K562 (cell line): Measurements from ENCODE around the gene MAK. TPM values are rescaled to one million over a fixed set of nuclear protein-coding genes. Genes with fewer than 3 reads are reported as not detected.

Experiments used
- JUND ChIP-seq, 2 experiments: IDR thresholded peaks; 2 replicates in 1 of 2; 3 replicates in 1 of 2; pipeline ENCODE4 v1.6.1; 2011; ENCODE audit warnings: borderline replicate concordance in 2 of 2, low read depth in 2 of 2, low read length in 2 of 2, improper control_type of control experiment in 1 of 2, missing biosample characterization in 1 of 2, missing genetic modification characterization in 1 of 2, missing genetic modification reagents in 1 of 2
- SIN3A ChIP-seq, 2 experiments: fragments of 150-350 bp in 1 of 2; IDR thresholded peaks; 2 replicates each; pipeline ENCODE4 v1.6.1; 2011 to 2016; ENCODE audit warnings: borderline replicate concordance in 2 of 2, low read depth in 2 of 2, low read length in 2 of 2, mild to moderate bottlenecking in 2 of 2, moderate library complexity in 2 of 2; ENCODE audit not compliant: control insufficient read depth in 1 of 2
- SP1 ChIP-seq: sonication (generic); formaldehyde crosslinking; IDR thresholded peaks from 2 replicates; pipeline ENCODE4 v1.8.1; 2022; ENCODE audit warnings: mild to moderate bottlenecking, missing genetic modification reagents
- U2AF2 ChIP-seq: fragments of 200-400 bp; formaldehyde crosslinking; optimal IDR thresholded peaks from 2 replicates; pipeline ENCODE3; 2017; ENCODE audit warnings: low read depth, mild to moderate bottlenecking, low read length
- ZKSCAN3 ChIP-seq: fragments of 250-450 bp; sonication (Bioruptor Pico); IDR thresholded peaks from 2 replicates; pipeline ENCODE4 v1.4.0; 2020
- polyA plus RNA-seq, 8 experiments: library from polyadenylated mRNA; depleted of rRNA in 4 of 8; stranded (reverse) in 5 of 8; unstranded in 3 of 8; fragments of >200 nt; fragmentation: Nextera tagmentation in 2 of 8; fragmentation: Illumina TruSeq in 1 of 8; extraction: Ambion mirVana in 2 of 8; extraction: Trizol in 1 of 8; gene quantifications; 2 replicates each; pipeline versions ENCODE4 v1.2.1 to v1.2.3, GENCODE V29; 2011 to 2014; ENCODE audit warnings: inconsistent platforms in 1 of 8, missing spikeins in 1 of 8
- total RNA-seq, 7 experiments: library from RNA; depleted of rRNA in 6 of 7; stranded (reverse); fragments of >200 nt in 6 of 7; fragmentation: Illumina TruSeq in 2 of 7; extraction: Trizol in 2 of 7; gene quantifications; 2 replicates each; pipeline versions ENCODE4 v1.2.1 to v1.2.3, GENCODE V29; 2011 to 2021; ENCODE audit warnings: low replicate concordance in 1 of 7
- TF ChIP-seq, protein P1 (sequence below): fragments of 250-450 bp; sonication (Bioruptor Pico); IDR thresholded peaks from 2 replicates; pipeline ENCODE4 v1.5.0; 2020; ENCODE audit warnings: mild to moderate bottlenecking, borderline replicate concordance
- TF ChIP-seq, protein P2 (sequence below): sonication (generic); formaldehyde crosslinking; IDR thresholded peaks from 2 replicates; pipeline ENCODE4 v1.8.0; 2023; ENCODE audit warnings: mild to moderate bottlenecking, missing genetic modification reagents
- TF ChIP-seq, protein P3 (sequence below): fragments of 250-450 bp; sonication (Bioruptor Pico); IDR thresholded peaks from 2 replicates; pipeline ENCODE4 v1.5.0; 2021; ENCODE audit warnings: mild to moderate bottlenecking, moderate library complexity
- TF ChIP-seq, protein P4 (sequence below), 2 experiments: fragments of 200-800 bp in 1 of 2; sonication (Bioruptor generic) in 1 of 2; sonication (generic) in 1 of 2; formaldehyde crosslinking in 1 of 2; IDR thresholded peaks in 1 of 2; conservative IDR thresholded peaks in 1 of 2; 2 replicates each; pipeline versions ENCODE4 v1.5.0 to v1.6.1; 2016 to 2020; ENCODE audit warnings: missing compliant biosample characterization in 1 of 2, missing genetic modification characterization in 1 of 2, missing genetic modification reagents in 1 of 2
- TF ChIP-seq, protein P5 (sequence below): fragments of 450-650 bp; IDR thresholded peaks from 2 replicates; pipeline ENCODE4 v1.7.0; 2016; ENCODE audit warnings: borderline replicate concordance

Gene MAK
- total and polyA plus RNA-seq, 9 of the 15 experiments (the other 6 are each of a cell fraction or from before 2014, with no cell fraction given), result 0.25 to 1.1 (median 0.53) TPM

DNA sequence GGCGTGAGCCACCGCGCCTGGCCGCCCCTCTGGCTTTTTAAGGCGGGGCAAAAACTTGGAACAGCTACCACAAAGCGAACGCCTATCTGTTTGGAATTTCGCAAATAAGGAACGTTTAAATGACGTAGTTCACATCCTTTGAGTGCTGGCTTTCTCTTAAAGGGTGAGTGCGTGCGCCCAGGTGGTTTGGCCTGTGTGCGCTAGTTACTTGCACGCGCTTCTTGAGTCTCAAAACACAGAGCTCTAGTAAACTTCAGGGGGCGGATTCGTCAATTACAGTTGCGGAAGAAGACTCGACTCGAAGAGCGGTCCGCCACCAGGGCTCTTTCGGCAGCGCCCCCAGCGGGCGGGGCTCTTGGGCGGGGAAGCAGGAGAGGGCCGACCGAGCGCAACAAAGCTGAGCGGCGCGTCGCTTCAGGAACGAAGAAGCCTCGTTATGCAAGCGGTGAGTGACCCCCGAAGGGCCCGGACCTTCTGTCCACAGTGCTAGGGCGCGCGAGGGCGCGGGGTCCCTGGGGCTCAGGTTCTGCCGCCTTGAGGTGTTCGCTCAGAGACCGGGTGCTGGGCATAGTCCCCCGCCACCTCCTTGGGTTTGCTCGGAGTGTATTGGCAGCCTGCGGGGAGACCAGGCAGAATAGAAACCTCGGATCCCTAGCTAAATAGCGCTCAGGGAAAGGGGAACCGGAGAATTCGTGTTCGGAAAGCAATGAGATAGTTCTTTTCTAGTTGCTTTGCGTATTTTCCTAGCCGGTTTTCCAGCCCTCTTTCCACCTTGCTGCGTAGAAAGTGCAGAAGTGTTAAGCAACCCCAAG, 48.6 kb upstream of the MAK start, which contains the start of gene SYCP2L (continued):
- TF ChIP-seq, protein P1, sequence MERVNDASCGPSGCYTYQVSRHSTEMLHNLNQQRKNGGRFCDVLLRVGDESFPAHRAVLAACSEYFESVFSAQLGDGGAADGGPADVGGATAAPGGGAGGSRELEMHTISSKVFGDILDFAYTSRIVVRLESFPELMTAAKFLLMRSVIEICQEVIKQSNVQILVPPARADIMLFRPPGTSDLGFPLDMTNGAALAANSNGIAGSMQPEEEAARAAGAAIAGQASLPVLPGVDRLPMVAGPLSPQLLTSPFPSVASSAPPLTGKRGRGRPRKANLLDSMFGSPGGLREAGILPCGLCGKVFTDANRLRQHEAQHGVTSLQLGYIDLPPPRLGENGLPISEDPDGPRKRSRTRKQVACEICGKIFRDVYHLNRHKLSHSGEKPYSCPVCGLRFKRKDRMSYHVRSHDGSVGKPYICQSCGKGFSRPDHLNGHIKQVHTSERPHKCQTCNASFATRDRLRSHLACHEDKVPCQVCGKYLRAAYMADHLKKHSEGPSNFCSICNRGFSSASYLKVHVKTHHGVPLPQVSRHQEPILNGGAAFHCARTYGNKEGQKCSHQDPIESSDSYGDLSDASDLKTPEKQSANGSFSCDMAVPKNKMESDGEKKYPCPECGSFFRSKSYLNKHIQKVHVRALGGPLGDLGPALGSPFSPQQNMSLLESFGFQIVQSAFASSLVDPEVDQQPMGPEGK (CRISPR knock-in tag), result no peak
- TF ChIP-seq JUND (IDR thresholded peaks at IDR 0.05; ENCODE audit: borderline replicate concordance, low read depth, low read length) (peak; percentile 56), JUND (tag; IDR thresholded peaks at IDR 0.05; ENCODE audit: borderline replicate concordance, low read depth, low read length) (0 out of 3 replicates have a peak, but pooled peaks have one; percentile 13), U2AF2 (no peak), ZKSCAN3 (CRISPR knock-in tag) (no peak), SP1 (CRISPR knock-in tag) (peak; percentile 76), SIN3A (IDR thresholded peaks at IDR 0.05; ENCODE audit: borderline replicate concordance in 2 of 2, control insufficient read depth in 1 of 2, low read depth in 2 of 2, low read length in 2 of 2) (peak; percentile 57 to 63; a peak in 2 of 4 replicates)
- TF ChIP-seq, protein P2, sequence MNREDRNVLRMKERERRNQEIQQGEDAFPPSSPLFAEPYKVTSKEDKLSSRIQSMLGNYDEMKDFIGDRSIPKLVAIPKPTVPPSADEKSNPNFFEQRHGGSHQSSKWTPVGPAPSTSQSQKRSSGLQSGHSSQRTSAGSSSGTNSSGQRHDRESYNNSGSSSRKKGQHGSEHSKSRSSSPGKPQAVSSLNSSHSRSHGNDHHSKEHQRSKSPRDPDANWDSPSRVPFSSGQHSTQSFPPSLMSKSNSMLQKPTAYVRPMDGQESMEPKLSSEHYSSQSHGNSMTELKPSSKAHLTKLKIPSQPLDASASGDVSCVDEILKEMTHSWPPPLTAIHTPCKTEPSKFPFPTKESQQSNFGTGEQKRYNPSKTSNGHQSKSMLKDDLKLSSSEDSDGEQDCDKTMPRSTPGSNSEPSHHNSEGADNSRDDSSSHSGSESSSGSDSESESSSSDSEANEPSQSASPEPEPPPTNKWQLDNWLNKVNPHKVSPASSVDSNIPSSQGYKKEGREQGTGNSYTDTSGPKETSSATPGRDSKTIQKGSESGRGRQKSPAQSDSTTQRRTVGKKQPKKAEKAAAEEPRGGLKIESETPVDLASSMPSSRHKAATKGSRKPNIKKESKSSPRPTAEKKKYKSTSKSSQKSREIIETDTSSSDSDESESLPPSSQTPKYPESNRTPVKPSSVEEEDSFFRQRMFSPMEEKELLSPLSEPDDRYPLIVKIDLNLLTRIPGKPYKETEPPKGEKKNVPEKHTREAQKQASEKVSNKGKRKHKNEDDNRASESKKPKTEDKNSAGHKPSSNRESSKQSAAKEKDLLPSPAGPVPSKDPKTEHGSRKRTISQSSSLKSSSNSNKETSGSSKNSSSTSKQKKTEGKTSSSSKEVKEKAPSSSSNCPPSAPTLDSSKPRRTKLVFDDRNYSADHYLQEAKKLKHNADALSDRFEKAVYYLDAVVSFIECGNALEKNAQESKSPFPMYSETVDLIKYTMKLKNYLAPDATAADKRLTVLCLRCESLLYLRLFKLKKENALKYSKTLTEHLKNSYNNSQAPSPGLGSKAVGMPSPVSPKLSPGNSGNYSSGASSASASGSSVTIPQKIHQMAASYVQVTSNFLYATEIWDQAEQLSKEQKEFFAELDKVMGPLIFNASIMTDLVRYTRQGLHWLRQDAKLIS (CRISPR knock-in tag), result no peak
- TF ChIP-seq, protein P3, sequence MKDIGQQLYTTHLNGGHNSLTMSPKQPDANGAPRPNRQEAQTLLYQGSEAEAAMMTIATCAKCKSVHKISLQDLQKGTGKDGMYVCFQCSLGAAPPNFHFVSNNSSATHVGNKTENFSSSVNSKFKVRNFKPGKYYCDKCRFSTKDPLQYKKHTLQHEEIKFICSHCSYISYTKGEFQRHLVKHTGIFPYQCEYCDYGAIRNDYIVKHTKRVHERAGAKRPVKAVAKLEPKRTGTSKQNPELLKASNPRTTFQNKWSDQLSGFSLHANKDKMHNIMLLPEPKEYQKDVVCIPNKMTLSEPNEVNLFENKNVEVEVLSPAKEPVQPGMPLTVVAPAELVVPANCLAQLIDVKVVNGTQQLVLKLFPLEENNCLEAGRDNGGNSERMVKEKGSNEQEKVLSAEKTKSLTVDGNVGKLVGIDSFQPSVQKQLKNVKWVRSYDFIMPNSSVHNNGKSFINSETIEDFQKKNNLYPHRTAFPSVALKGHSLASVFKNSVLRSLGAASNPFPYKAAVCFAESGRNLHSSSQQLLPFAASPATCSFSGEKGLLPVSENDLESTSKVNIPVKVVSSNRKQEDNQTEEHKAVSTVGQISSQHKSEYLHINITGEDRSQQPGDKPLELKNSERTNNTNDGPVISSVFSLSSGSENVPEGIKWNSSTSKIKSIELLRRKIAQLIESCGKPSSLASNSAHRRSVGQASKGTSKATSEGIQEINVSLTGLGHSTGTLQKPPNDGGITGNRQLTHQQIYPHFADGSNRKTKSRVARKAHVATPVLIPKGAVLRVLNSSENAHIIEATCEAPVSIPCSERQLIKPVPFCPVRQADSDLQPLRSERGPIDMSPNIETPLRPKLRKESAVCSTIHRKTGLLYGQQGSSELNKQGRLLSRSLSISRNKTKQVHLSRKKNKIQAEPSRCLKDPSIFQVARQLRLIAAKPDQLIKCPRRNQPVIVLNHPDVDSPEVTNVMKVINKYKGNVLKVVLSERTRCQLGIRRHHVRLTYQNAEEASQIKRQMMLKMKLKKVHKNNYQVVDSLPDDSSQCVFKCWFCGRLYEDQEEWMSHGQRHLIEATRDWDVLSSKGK, result no peak
- TF ChIP-seq, protein P4, sequence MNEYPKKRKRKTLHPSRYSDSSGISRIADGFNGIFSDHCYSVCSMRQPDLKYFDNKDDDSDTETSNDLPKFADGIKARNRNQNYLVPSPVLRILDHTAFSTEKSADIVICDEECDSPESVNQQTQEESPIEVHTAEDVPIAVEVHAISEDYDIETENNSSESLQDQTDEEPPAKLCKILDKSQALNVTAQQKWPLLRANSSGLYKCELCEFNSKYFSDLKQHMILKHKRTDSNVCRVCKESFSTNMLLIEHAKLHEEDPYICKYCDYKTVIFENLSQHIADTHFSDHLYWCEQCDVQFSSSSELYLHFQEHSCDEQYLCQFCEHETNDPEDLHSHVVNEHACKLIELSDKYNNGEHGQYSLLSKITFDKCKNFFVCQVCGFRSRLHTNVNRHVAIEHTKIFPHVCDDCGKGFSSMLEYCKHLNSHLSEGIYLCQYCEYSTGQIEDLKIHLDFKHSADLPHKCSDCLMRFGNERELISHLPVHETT (CRISPR knock-in tag; conservative IDR thresholded peaks at IDR 0.05 in 1 of 2, IDR thresholded peaks at IDR 0.05 in 1 of 2), result 0 out of 4 replicates have a peak, but pooled peaks of 1 of the 2 experiments have one; percentile 52
- TF ChIP-seq, protein P5, sequence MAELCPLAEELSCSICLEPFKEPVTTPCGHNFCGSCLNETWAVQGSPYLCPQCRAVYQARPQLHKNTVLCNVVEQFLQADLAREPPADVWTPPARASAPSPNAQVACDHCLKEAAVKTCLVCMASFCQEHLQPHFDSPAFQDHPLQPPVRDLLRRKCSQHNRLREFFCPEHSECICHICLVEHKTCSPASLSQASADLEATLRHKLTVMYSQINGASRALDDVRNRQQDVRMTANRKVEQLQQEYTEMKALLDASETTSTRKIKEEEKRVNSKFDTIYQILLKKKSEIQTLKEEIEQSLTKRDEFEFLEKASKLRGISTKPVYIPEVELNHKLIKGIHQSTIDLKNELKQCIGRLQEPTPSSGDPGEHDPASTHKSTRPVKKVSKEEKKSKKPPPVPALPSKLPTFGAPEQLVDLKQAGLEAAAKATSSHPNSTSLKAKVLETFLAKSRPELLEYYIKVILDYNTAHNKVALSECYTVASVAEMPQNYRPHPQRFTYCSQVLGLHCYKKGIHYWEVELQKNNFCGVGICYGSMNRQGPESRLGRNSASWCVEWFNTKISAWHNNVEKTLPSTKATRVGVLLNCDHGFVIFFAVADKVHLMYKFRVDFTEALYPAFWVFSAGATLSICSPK, result peak; percentile 21; the same call in 1 of the 2 replicates
